Activated naive CD4-positive, alpha-beta T cell treated with anti-CD3 and anti-CD28 coated beads, Interleukin-2, amount 50 U/mL, for 24 hours (primary cell): ENCODE data around the gene RFX2.
A peak's percentile ranks its signal among the peaks of the same experiment; 100 is the strongest.

Source experiments
- H3K27ac Mint-ChIP-seq: one replicate; pipeline ENCODE4 v1.8.0; 2021; ENCODE audit warnings: mild to moderate bottlenecking, mixed read lengths
- H3K27me3 Mint-ChIP-seq: one replicate; pipeline ENCODE4 v1.8.0; 2021; ENCODE audit warnings: mixed read lengths
- H3K36me3 Mint-ChIP-seq: one replicate; pipeline ENCODE4 v1.8.0; 2021; ENCODE audit warnings: mixed read lengths
- H3K4me1 Mint-ChIP-seq: one replicate; pipeline ENCODE4 v1.8.0; 2021; ENCODE audit warnings: mixed read lengths
- H3K4me3 Mint-ChIP-seq: one replicate; pipeline ENCODE4 v1.8.0; 2021; ENCODE audit warnings: mild to moderate bottlenecking, mixed read lengths
- H3K9me3 Mint-ChIP-seq: one replicate; pipeline ENCODE4 v1.8.0; 2021; ENCODE audit warnings: mixed read lengths

Gene RFX2

DNA sequence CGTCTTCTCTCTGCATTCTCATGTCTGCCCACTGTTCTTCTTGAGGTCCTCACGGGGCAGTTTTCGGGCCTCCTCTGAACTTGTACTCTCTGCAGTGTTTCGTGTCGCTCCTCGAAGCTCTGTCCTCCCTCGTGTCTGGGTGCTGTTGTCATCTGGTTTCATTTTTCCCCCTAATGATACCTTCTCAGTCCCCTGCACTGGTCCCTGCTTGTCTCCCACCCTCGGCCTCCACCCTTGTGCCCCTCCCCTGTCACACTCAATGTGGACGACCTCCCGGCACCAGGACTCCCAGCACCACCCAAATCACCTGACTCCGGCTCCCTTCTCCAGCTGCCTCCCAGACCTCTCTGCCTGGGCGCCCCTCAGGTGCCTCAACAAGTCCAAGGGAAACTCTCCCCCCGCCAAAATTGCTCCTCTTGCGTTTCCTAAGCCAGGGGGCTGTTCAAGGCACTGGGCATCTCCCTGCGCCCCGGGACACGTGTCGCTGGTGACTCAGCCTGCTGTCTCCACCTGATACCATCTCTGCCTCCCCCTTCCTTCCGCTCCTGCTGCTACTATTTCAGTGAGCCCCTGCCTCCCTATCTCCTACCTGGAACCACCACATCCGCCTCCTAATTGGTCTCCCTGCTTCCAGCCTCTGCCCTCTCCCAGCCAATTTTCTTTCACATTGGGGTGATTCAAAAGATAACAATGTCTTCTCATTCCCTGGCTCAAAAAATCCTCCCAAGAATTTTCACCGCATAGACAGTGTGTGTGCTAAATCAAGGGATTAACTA, 49.5 kb downstream of the RFX2 start:
- Mint-ChIP-seq H3K27ac (peak overlapping the region; percentile 61), H3K4me3 (peak overlapping the region; percentile 67), H3K4me1 (peaks cover 36% of the 10 kb centered on the region)

DNA sequence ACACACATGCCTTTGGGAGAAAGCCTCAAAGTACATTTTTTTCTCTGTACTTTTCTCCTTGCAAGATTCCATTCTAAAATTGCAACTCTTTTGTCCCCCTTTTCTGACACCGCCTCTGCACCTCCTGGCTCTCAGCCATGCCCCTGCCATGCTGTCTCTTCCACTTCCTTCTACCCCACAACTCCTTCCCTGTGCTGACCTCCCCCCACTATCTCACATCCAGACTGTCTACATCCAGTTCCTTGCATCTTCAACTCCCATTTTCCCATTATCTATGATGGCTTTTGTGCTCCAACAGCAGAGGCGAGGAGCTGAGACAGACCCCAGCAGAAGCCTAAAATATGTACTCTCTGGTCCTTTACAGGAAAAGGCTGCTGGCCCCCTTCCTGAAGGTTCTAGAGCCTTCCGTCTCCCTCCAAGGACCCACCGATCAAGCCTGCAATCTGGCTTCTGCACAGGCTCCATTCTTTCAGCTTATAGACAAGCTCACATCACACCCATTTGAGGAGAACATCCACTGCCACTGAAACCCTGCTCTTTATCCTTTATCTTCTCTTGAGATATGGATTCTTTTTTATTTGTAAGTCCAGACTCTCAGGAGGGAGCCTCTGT, 50.2 kb downstream of the RFX2 start:
- H3K4me1 Mint-ChIP-seq: peaks cover 29% of the 10 kb centered on the region
- H3K27me3 Mint-ChIP-seq: peaks cover 2% of the 10 kb centered on the region
- no peak overlapping the region for H3K27ac Mint-ChIP-seq
- H3K9me3 Mint-ChIP-seq: no peaks in the 10 kb centered on the region
- no peaks in the 10 kb centered on the region for H3K36me3 Mint-ChIP-seq
- H3K4me3 Mint-ChIP-seq: peak overlapping the region; percentile 67

More for the DNA sequence above, 49.5 kb downstream of the RFX2 start:
- Mint-ChIP-seq H3K9me3 (no peaks in the 10 kb centered on the region), H3K36me3 (no peaks in the 10 kb centered on the region), H3K27me3 (peaks cover 2% of the 10 kb centered on the region)

DNA sequence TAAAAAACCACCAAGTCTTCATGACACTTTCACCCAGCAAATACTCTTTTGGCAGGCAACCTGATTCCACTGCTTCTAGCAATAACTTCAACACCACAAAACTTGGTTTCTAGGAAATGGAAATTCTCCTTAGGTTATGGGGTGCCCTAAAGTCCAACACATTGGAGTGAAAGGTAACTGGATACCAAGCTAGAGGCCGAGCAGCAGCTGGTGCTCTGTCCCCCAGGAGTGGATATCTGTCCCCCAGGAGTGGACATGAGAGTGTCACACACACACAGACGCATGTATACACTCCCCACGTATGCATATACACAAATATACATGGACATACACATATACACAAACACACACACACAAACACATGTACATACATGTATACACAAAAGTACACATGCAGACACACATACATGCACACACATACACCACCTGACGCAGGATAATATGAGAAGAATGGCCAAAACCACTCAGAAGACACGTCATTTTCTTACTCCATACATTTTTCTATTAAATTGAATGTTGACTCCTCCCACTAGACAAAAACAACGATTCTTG, 50.8 kb downstream of the RFX2 start:
- peaks cover 2% of the 10 kb centered on the region for H3K27me3 Mint-ChIP-seq
- no peaks in the 10 kb centered on the region for H3K36me3 Mint-ChIP-seq
- H3K4me3 Mint-ChIP-seq: no peak overlapping the region
- no peaks in the 10 kb centered on the region for H3K9me3 Mint-ChIP-seq
- peaks cover 29% of the 10 kb centered on the region for H3K4me1 Mint-ChIP-seq
- H3K27ac Mint-ChIP-seq: no peak overlapping the region

DNA sequence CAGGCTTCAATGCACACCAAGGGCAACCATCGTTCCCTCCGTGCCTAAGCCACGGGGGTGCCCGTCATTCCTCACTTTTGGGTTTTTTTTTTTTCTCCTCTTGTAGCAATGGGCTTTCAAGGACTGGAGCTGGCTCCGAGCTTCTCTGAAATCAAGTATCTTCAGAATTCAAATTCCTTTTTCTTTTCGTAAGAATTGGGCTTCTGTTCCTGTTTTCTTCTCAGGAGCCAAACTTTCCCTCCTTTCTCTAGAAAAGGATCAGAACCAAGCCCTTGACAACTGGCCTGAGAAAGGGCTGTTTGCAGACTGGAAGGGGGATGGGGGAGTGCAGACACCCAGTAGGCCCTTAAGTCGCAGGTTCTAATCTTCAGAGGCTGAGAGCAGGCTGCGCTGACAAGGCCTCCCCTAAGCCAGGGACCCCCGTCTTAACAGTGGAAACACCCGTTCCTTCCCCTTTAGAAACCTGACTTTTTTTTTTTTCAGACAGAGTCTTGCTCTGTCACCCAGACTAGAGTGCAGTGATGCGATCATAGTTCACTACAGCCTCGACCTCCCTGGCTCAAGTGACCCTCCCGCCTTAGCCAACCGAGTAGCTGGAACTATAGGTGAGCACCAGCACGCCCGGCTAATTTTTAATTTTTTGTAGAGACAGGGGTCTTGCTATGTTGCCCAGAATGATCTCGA, 51.6 kb downstream of the RFX2 start:
- peaks cover 29% of the 10 kb centered on the region for H3K4me1 Mint-ChIP-seq

DNA sequence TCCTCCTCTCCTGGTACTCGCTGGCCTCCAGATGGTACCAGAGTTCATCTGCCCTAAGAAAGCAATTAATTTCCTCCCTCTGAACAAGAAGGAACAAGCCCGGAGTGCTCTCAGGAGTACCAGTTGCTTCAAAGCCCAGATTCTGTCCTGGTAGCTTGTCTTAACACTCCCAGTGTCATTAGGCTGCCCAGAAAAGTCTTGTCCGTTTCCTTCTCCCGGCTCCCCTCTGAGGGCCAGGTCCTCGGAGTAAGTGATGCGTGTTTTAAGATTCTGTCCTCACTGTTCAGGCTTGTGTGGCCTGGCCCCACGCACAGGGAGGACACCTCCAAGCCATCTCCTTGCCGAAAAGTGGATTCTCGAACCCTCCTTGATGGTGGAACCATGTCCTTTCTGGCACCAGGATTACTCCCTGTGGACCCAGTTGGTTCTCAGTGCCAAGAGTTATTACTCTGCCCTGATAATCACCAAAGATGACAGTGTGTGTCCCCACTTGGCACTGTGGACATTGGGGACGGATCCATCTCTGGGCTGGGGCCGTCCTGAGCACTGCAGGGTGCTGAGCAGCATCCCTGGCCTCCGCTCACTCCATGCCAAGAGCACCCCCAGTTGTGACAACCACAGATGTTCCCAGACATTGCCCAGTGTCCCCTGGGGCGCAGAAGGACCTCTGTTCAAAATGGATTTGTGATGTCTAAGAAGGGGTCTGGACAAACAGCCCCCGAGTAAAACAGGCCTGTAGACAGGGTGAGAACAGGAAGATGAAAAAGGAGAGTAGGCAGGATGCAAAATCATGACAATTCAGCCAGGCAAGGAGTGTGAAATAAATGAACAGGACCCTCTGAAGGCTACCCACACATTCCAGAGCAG, 52.4 kb downstream of the RFX2 start:
- no peaks in the 10 kb centered on the region for H3K9me3 Mint-ChIP-seq
- no peaks in the 10 kb centered on the region for H3K36me3 Mint-ChIP-seq
- H3K4me3 Mint-ChIP-seq: no peak overlapping the region
- no peak overlapping the region for H3K27ac Mint-ChIP-seq
- H3K4me1 Mint-ChIP-seq: peaks cover 29% of the 10 kb centered on the region
- no peaks in the 10 kb centered on the region for H3K27me3 Mint-ChIP-seq

More for the DNA sequence above, 51.6 kb downstream of the RFX2 start:
- Mint-ChIP-seq H3K9me3 (no peaks in the 10 kb centered on the region), H3K27me3 (no peaks in the 10 kb centered on the region), H3K36me3 (no peaks in the 10 kb centered on the region), H3K27ac (no peak overlapping the region), H3K4me3 (no peak overlapping the region)

DNA sequence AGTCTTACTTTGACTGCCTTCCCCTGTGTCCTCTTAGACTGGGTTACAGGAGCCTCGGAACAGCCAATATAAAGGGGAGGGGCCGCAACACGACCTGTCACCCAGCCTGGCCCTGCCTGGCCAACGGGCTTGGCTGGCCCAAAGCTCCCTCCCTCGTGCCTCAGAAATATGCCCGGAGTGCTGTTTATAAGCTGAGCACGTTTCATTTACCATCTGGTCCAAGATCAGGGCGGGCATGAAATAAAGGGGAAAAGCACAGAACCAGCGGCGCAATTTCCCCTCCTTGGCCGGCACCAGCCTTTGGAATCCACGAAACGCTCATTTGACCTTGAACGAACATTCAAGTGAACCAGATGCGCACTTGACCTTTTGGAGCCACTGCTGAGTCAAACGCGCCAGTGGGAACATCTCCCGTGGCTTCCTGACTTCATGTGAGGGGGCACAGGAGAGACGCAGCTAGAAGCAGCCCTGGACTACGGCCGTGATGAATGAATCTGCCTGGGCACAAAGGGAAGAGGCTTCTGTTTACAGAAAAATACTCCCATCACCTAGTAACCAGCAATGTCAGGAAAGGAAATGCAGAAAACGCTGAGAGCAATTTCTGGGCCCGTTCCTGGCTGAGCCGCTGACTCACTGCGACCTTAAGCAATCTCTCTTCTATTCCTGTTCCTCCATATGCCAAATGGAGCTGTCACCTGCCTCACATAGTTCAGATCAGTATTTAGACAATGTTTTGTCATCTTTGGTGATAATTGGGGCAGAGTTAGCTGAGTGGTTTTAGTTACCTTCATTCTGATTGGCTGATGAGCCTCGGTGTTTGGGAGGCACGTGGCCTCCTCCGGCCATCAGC, 53.3 kb downstream of the RFX2 start:
- H3K27ac Mint-ChIP-seq: no peak overlapping the region
- no peak overlapping the region for H3K4me3 Mint-ChIP-seq
- H3K36me3 Mint-ChIP-seq: no peaks in the 10 kb centered on the region

DNA sequence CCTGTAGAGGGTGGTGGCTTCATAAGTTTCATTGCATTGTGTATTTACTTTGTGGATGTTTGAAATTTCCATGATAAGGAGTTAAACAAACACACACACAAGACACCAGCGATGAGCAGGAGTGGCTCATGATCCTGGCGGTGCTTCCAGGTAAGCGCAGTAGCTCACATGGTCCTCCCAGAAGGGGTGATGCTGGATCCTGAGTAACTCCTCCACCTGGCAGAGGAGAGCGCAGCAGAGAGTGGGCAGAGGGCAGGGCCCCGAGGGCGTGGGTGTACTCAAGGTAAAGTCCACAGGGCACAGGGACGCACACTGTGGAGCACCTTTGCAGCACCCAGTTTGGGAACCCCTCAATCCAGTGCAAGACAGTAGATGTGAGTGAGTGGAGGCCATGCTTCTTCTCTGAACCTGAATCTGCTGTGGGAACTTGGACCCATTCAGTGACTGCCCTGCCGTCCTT, 54.0 kb downstream of the RFX2 start:
- peaks cover 17% of the 10 kb centered on the region for H3K4me1 Mint-ChIP-seq
- H3K9me3 Mint-ChIP-seq: no peaks in the 10 kb centered on the region
- H3K36me3 Mint-ChIP-seq: no peaks in the 10 kb centered on the region
- H3K27ac Mint-ChIP-seq: no peak overlapping the region
- no peaks in the 10 kb centered on the region for H3K27me3 Mint-ChIP-seq
- H3K4me3 Mint-ChIP-seq: no peak overlapping the region

More for the DNA sequence above, 53.3 kb downstream of the RFX2 start:
- Mint-ChIP-seq H3K9me3 (no peaks in the 10 kb centered on the region), H3K27me3 (no peaks in the 10 kb centered on the region), H3K4me1 (peaks cover 22% of the 10 kb centered on the region)

DNA sequence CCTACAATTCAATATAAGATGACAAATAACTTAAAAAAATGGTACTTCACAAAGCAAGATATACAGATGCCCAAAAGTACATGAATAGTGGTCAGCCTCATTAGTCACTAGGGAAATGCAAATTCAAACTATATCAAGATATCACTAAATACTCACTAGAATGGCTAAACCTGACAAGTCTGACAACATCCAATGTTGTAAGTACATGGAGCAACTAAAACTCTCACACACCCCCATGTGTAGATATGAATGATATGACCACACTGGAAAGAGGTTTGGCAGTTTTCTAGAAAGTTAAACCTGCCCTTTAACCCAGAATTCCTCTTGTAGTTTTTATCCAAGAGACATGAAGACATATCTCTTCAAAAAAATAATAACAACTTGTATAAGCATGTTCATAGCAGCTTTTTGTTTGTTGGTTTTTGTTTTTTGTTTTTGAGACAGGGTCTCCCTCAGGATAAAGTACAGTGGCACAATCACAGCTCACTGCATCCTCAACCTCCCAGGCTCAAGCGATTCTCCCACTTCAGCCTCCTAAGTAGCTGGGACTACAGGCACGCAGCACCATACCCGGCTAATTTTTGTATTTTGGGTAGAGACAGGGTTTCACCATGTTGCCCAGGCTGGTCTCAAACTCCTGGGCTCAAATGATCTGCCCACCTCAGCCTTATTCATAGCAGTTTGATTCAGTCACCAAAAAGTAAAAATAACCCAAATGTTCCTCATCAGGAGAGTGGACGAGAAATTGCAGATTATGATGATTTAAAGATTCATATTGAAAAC, 55.1 kb downstream of the RFX2 start:
- Mint-ChIP-seq H3K27me3 (no peaks in the 10 kb centered on the region), H3K9me3 (no peaks in the 10 kb centered on the region), H3K27ac (no peak overlapping the region), H3K4me3 (no peak overlapping the region), H3K4me1 (peaks cover 6% of the 10 kb centered on the region), H3K36me3 (peaks cover 1% of the 10 kb centered on the region)

DNA sequence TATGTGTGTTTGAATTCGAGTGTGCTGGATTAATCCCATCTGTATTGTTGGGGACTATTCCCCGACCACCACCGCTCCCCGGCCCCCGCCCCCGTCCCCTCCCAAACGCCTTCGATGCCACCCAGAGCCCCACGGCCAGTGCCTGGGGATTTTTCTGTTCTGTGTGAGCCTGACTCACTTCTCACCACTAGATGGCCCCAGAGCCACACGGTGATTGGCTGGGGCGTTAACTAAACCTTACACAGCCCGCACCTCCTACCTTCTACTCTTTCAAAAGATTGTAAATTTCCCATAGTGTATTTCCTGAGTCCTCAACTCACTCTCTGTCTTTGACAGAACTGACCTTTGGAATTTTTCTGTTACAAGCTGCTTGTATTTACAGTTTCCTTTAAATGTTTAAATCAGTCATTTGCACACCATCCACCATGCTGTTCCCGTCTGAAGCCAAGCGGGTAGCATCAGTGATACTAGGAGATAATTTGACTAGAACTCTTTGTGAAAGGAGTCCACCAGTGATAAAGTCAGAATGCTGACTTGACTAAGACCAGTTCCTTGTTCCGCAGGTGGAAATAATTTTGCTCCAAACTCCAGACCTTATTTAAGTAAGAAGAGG, 61.4 kb downstream of the RFX2 start:
- Mint-ChIP-seq H3K27ac (peak overlapping the region; percentile 62), H3K9me3 (no peaks in the 10 kb centered on the region), H3K4me3 (no peak overlapping the region), H3K4me1 (peaks cover 5% of the 10 kb centered on the region), H3K36me3 (peaks cover 1% of the 10 kb centered on the region), H3K27me3 (no peaks in the 10 kb centered on the region)

DNA sequence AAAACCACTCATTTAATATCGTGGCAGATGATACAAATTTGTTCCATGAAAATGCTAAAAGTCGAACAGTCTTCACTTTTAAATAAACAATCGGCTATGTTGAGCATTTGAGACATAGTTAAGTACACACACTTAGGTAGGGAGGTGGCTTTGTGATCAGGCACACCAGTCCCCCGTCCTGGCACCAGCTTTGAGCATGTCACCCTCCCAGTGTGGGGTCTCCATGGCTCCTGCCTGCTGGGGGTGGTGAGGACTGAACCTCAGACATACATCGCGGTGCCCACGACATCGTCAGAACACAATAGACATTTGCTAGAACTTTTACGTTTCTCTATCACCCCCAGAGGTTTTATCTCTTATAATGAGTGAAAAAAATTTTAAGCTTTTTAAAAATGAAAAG, 62.0 kb downstream of the RFX2 start:
- H3K27me3 Mint-ChIP-seq: no peaks in the 10 kb centered on the region
- peaks cover 1% of the 10 kb centered on the region for H3K36me3 Mint-ChIP-seq
- no peaks in the 10 kb centered on the region for H3K9me3 Mint-ChIP-seq
- H3K27ac Mint-ChIP-seq: no peak overlapping the region
- H3K4me1 Mint-ChIP-seq: peaks cover 5% of the 10 kb centered on the region
- H3K4me3 Mint-ChIP-seq: no peak overlapping the region

DNA sequence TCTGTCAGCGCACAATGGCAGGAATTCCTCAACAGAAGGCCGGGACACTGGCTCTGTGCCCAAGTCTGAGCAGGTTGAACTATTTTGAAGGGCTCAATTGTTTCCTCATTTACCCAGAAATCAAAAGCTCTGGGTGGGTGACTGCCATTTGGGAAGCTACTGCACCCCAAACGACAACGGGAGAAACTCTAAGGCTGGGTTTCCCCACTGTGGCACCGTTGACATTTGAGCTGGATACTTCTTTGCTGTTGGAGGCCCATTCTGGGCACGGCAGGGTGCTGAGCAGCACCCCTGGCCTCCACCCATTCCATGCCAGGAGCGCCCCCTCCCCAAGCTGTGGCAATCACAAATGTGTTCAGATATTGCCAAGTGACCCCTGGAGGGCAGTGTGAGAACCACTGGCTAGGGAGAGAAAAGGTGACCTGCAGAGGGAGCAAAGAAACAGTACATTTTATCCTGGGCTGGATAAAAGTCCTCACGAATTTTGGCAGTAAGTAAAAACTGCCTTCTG, 62.5 kb downstream of the RFX2 start:
- no peaks in the 10 kb centered on the region for H3K27me3 Mint-ChIP-seq
- H3K4me3 Mint-ChIP-seq: no peak overlapping the region
- peaks cover 1% of the 10 kb centered on the region for H3K36me3 Mint-ChIP-seq
- no peak overlapping the region for H3K27ac Mint-ChIP-seq
- no peaks in the 10 kb centered on the region for H3K9me3 Mint-ChIP-seq
- H3K4me1 Mint-ChIP-seq: peaks cover 5% of the 10 kb centered on the region

DNA sequence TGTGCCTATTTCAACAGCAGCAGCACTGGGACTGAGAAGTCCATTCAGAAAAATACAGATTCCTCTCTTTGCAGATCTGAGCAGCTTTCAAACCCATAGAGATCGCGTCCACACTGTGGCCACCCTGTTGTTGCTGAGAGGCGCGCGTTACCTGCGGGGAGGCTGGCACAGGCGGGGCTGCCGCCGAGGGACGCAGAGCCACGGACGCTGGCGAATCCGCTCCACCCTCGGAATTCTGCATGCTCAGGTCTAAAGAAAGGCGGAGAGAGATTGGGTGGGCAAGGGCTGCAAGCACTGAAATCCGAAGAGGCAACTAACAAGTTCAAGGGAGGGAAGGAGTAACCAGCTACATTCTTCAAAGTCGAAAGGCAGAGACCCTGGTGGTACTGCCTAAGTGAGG, 63.0 kb downstream of the RFX2 start:
- peaks cover 1% of the 10 kb centered on the region for H3K36me3 Mint-ChIP-seq
- no peaks in the 10 kb centered on the region for H3K27me3 Mint-ChIP-seq

DNA sequence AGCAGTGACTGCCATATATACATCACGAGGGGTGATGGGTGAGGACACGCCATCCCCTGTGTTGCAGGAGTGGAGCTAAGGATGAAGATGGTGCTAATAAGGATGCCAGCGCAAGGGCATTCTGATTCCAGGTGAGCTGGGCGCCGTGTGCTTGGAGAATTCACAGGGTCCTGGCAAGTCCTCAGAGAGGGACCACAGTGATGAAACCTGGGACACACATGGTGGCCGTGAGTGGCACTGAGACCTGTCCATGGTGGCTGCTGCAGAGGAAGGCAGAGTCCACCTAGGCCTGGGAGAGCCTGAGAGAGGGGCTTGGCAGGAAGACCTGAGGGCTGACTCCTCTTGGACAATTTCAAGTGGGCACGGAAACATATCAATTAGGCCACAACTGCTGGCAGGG, 65.2 kb downstream of the RFX2 start:
- peaks cover 5% of the 10 kb centered on the region for H3K4me1 Mint-ChIP-seq
- no peak overlapping the region for H3K4me3 Mint-ChIP-seq
- H3K27me3 Mint-ChIP-seq: no peaks in the 10 kb centered on the region
- H3K36me3 Mint-ChIP-seq: no peaks in the 10 kb centered on the region
- H3K9me3 Mint-ChIP-seq: no peaks in the 10 kb centered on the region
- H3K27ac Mint-ChIP-seq: no peak overlapping the region

More for the DNA sequence above, 63.0 kb downstream of the RFX2 start:
- no peak overlapping the region for H3K27ac Mint-ChIP-seq
- no peaks in the 10 kb centered on the region for H3K9me3 Mint-ChIP-seq
- H3K4me3 Mint-ChIP-seq: no peak overlapping the region
- peaks cover 5% of the 10 kb centered on the region for H3K4me1 Mint-ChIP-seq
